HG03045 (cell line): ENCODE data around the gene SNRPD3.

Experiments used
- ATAC-seq: cut with Tn5 transposase; IDR thresholded peaks from one replicate; pipeline ENCODE4 v1.9.1; 2021; ENCODE audit warnings: mild to moderate bottlenecking, moderate library complexity; ENCODE audit not compliant: unreplicated experiment

SNRPD3 gene

GRCh38 chr22:24565077-24565476 is 9.3 kb downstream of the SNRPD3 start:
- ATAC-seq, result no peak

GRCh38 chr22:24566899-24567511 is 11.2 kb downstream of the SNRPD3 start:
- no peak for ATAC-seq

GRCh38 chr22:24567668-24568067 is 11.9 kb downstream of the SNRPD3 start:
- ATAC-seq, result no peak

- ATAC-seq, result no peak
Measured at GRCh38 chr22:24571266-24571665, 15.5 kb downstream of the SNRPD3 start.

GRCh38 chr22:24576778-24577177 is 21.0 kb downstream of the SNRPD3 start:
- ATAC-seq, result no peak

GRCh38 chr22:24578355-24579257 is 22.8 kb downstream of the SNRPD3 start:
- ATAC-seq, result no peak

- no peak for ATAC-seq
Measured at GRCh38 chr22:24579258-24579601, 23.4 kb downstream of the SNRPD3 start.

GRCh38 chr22:24580276-24580675 is 24.5 kb downstream of the SNRPD3 start:
- no peak for ATAC-seq

- no peak for ATAC-seq
Measured at GRCh38 chr22:24582056-24582814, 26.4 kb downstream of the SNRPD3 start.

GRCh38 chr22:24583221-24584165 is 27.7 kb downstream of the SNRPD3 start:
- ATAC-seq, result no peak

- no peak for ATAC-seq
Measured at GRCh38 chr22:24584166-24584790, 28.5 kb downstream of the SNRPD3 start.

- no peak for ATAC-seq
Measured at GRCh38 chr22:24584871-24585411, 29.1 kb downstream of the SNRPD3 start.

GRCh38 chr22:24585461-24585860 is 29.7 kb downstream of the SNRPD3 start:
- no peak for ATAC-seq

- no peak for ATAC-seq
Measured at GRCh38 chr22:24585927-24586546, 30.2 kb downstream of the SNRPD3 start.

GRCh38 chr22:24587251-24587650 is 31.5 kb downstream of the SNRPD3 start:
- no peak for ATAC-seq

- no peak for ATAC-seq
Measured at GRCh38 chr22:24587948-24588347, 32.1 kb downstream of the SNRPD3 start.

GRCh38 chr22:24588381-24588756 is 32.6 kb downstream of the SNRPD3 start:
- no peak for ATAC-seq

- ATAC-seq, result no peak
Measured at GRCh38 chr22:24588757-24589481, 33.1 kb downstream of the SNRPD3 start.

GRCh38 chr22:24589518-24590030 is 33.8 kb downstream of the SNRPD3 start:
- ATAC-seq, result no peak
